Astrocyte (in vitro differentiated cells and primary cell): ENCODE data around the gene ZNF253.

Experiments
- CTCF ChIP-seq: IDR thresholded peaks from 2 replicates; pipeline ENCODE4 v1.5.1; 2011; ENCODE audit warnings: low read depth, mild to moderate bottlenecking, inconsistent platforms, low read length, moderate library complexity; ENCODE audit not compliant: insufficient read depth
- EZH2 ChIP-seq: IDR thresholded peaks from 2 replicates; pipeline ENCODE4 v1.6.1; 2012; ENCODE audit warnings: mild to moderate bottlenecking, low read length, inconsistent platforms; ENCODE audit not compliant: insufficient read depth

- TF ChIP-seq CTCF (no peak), EZH2 (no peak)
Observed at GRCh38 chr19:19943848-19944582, 78.3 kb downstream of the ZNF253 start.
